ENCODE measurements around the gene ALG5.

ALG5 gene, protein sequence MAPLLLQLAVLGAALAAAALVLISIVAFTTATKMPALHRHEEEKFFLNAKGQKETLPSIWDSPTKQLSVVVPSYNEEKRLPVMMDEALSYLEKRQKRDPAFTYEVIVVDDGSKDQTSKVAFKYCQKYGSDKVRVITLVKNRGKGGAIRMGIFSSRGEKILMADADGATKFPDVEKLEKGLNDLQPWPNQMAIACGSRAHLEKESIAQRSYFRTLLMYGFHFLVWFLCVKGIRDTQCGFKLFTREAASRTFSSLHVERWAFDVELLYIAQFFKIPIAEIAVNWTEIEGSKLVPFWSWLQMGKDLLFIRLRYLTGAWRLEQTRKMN

DNA sequence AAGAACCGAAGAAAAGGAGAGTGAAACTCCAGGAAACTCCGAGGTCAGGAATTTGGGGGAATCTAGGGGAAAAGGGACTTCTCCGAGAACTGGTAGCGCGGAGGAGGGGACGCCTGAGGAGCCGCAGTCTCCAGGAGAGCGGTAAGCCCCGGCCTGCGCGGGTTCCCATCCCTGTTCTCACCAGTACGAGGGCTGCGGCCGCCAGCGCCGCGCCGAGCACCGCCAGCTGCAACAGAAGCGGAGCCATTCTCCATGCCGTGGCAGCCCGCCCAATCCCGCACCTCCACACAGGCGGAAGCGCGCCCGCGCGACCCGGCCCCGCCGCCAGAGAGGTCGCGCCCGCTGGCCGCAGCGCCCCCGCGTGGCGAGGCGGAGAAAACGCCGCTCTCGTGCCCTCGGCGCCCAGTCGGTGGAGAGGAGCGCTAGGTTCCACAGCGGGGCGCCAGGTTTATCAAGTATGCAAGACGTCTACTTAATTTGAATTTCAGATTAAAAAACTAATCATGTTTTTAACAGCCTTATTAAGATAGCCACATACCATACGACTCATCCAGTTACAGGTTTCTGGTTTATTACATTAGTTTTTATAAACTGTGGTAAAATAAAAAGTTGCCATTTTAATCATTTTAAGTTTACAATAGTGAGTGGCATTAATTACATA, at the start of gene ALG5:
Gene ALG5 (minus strand): TSS at position 287 of the 661 bp plus-strand sequence. CDS start 40 bp downstream, at position 247.
- Histone ChIP-seq H3K4me3 (peak within 1 kb of the TSS; percentile 85), H3K36me3 (peaks cover 29% of the 10 kb centered on the region), H3K4me1 (peaks cover 32% of the 10 kb centered on the region), H4K20me1 (peaks cover 29% of the 10 kb centered on the region; the same call in 1 of the 2 replicates), H3K9me3 (no peaks in the 10 kb centered on the region), H3K9ac (peak within 1 kb of the TSS; percentile 96), H3K27me3 (no peaks in the 10 kb centered on the region), H3K4me2 (peak within 1 kb of the TSS; percentile 86), H3K27ac (peak within 1 kb of the TSS; percentile 99)
- no peak for TF ChIP-seq Cebpa-rat (IDR thresholded peaks at IDR 0.05)

DNA sequence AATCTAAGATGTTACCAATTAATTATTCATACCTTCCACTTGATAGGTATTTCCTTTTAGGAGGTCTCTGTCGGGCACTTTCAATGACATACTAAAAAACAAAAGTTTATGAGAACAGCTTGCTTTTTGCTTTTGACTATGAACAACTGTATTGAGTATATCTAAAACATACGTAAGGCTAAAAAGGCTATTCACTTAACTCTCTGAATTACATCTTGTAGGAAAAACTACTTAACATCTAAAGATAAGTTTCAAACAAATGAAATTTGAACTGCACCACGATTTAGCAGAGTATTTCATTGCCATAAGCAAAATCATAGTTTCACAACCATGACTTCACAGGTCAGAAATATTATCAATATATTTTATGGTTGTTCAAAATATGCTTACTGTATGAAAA, 48.7 kb upstream of the ALG5 start:
- no peak overlapping the region for H3K4me2 ChIP-seq
- H3K27ac ChIP-seq, result no peak overlapping the region
- H3K9me3 ChIP-seq, result no peaks in the 10 kb centered on the region
- H3K4me3 ChIP-seq, result no peak overlapping the region
- no peaks in the 10 kb centered on the region for H3K27me3 ChIP-seq
- no peaks in the 10 kb centered on the region for H3K4me1 ChIP-seq
- H3K36me3 ChIP-seq, result peaks cover 36% of the 10 kb centered on the region
- no peak for TF ChIP-seq Cebpa-rat (IDR thresholded peaks at IDR 0.05)
- peaks cover 63% of the 10 kb centered on the region for H4K20me1 ChIP-seq
- H3K9ac ChIP-seq, result no peak overlapping the region

DNA sequence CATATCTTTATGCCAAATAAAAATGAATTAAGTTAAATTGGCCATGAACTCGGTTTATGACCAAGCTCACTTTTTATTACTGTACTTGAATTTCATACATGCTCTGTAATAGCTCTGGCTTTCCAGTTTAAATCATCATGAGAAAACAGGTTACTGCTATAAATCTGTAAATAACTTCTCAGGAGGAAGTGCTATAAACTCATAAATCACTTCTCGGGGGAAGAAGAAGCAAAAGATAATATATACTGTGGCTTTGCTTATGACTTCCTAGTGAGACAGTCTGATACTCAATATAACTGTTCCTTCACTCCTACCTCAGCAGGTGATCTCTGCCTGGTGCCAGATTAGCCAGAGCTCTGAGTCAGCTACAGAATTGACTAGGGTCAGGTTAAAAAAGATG, 47.9 kb upstream of the ALG5 start:
- H3K9ac ChIP-seq, result no peak overlapping the region
- H3K9me3 ChIP-seq, result no peaks in the 10 kb centered on the region
- H3K36me3 ChIP-seq, result peaks cover 42% of the 10 kb centered on the region
- no peak overlapping the region for H3K4me3 ChIP-seq
- H3K27ac ChIP-seq, result no peak overlapping the region
- H3K27me3 ChIP-seq, result no peaks in the 10 kb centered on the region
- no peak for TF ChIP-seq Cebpa-rat (IDR thresholded peaks at IDR 0.05)
- H3K4me2 ChIP-seq, result no peak overlapping the region
- H3K4me1 ChIP-seq, result no peaks in the 10 kb centered on the region
- H4K20me1 ChIP-seq, result peaks cover 55% of the 10 kb centered on the region

DNA sequence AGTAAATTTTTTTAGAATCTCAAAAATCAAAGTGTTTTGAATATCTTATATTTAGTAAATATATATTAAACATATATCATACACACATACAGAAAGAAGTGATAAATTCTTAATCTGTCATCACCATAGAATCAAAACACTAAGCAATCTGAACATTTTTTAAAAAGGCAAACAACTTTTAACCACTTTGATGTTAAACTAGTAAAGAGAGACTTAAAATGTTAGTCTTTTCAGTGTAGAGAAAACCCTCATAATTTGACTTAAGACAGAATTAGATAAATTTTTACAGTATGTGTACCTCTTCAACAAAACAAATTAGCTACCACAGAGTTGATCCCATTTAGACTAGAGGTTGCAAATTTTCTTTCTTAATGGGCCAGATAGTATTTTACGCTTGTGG, 46.9 kb upstream of the ALG5 start:
- Histone ChIP-seq H3K27me3 (no peaks in the 10 kb centered on the region), H3K4me1 (no peaks in the 10 kb centered on the region), H3K4me3 (no peak overlapping the region), H3K9me3 (no peaks in the 10 kb centered on the region), H3K9ac (no peak overlapping the region), H4K20me1 (peaks cover 45% of the 10 kb centered on the region), H3K27ac (no peak overlapping the region), H3K36me3 (peaks cover 51% of the 10 kb centered on the region), H3K4me2 (no peak overlapping the region)
- no peak for TF ChIP-seq Cebpa-rat (IDR thresholded peaks at IDR 0.05)

DNA sequence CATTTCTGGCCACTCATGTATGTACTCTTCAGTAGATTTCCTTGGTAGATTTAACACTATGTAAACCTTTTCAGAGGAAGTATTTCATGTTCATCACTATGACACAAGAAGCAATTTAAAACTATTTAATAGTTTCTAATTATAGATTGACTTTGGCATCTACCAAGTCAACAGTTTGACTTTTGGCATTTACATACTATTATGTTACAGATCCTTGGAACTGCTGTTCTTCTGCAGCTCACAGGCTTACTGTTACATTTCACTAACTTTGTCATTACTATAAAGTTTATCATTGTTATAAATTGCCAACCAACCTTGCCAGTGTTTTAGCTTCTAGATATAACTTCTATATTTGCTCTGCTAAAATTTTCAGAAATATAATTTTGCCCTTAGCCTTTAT, 41.6 kb upstream of the ALG5 start:
- Histone ChIP-seq H4K20me1 (no peaks in the 10 kb centered on the region), H3K4me3 (no peak overlapping the region), H3K9ac (no peak overlapping the region), H3K36me3 (peaks cover 92% of the 10 kb centered on the region), H3K27me3 (no peaks in the 10 kb centered on the region), H3K27ac (no peak overlapping the region), H3K4me1 (no peaks in the 10 kb centered on the region), H3K9me3 (peaks cover 15% of the 10 kb centered on the region), H3K4me2 (no peak overlapping the region)
- no peak for TF ChIP-seq Cebpa-rat (IDR thresholded peaks at IDR 0.05)

DNA sequence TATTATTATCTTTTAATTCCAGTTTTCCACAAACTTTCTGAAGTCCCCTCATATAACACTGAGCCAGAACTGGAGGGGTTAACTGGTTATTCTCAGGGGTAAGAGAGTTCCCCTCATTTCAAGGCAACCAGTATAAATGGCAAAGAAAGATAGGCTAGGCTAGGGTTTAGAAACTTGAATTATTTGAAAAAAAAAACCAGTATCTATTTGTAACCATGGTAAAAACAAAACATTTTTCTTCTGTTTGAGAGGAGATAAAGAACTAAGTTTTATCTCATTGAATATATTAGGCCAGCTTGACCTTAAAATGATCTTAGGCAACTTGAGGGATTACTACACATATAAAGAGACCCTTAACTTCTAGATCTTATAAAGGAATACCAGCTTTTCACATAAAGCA, 40.8 kb upstream of the ALG5 start:
- Histone ChIP-seq H3K9ac (no peak overlapping the region), H3K4me1 (no peaks in the 10 kb centered on the region), H3K9me3 (peaks cover 23% of the 10 kb centered on the region), H3K4me3 (no peak overlapping the region), H3K27me3 (no peaks in the 10 kb centered on the region), H3K36me3 (peaks cover 96% of the 10 kb centered on the region), H4K20me1 (no peaks in the 10 kb centered on the region), H3K4me2 (no peak overlapping the region), H3K27ac (no peak overlapping the region)
- TF ChIP-seq Cebpa-rat (IDR thresholded peaks at IDR 0.05), result no peak

DNA sequence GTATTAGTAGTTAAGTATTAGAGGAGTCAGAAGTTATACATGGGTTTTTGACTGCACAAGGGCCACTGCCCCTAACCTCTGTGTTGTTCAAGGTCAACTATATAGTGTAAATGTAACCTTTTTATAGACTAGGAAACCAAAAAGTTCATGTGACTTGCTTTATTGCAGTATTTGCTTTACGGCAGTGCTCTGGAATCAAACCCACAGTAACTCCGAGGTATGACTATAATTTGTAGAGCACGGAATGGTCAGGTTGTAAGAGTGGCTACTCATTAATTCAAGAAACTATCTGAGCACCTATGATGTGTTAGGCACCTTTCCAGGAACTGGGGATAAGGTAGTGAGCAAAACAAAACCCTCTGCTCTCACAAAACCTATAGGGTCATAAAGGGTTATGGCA, 38.1 kb upstream of the ALG5 start:
- H3K36me3 ChIP-seq, result peaks cover 98% of the 10 kb centered on the region
- H3K27ac ChIP-seq, result no peak overlapping the region
- no peak for TF ChIP-seq Cebpa-rat (IDR thresholded peaks at IDR 0.05)

DNA sequence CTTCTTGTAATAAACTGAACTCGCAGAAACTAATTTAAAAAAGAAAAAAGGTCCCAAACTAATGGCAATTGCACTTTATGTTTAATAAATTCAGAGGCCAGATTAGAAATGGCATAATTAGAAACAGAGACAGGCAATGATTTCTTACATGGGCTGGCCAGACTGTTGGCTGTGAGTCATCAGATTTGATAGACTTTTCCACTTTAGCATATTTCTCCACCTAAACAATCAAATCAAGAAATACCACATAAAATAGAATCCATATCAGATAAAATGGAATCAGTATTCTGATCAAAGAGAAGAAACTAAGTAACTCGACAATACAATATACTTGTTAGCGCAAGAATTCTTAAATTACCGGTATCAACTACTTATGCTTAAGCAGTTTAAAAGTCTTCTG, 30.5 kb upstream of the ALG5 start:
- no peak for TF ChIP-seq Cebpa-rat (IDR thresholded peaks at IDR 0.05)
- Histone ChIP-seq H3K27me3 (no peaks in the 10 kb centered on the region), H4K20me1 (no peaks in the 10 kb centered on the region), H3K27ac (no peak overlapping the region), H3K4me2 (no peak overlapping the region), H3K9ac (no peak overlapping the region), H3K4me3 (no peak overlapping the region), H3K36me3 (peaks cover 69% of the 10 kb centered on the region), H3K4me1 (no peaks in the 10 kb centered on the region), H3K9me3 (peaks cover 1% of the 10 kb centered on the region)

More for the DNA sequence above, 38.1 kb upstream of the ALG5 start:
- no peak overlapping the region for H3K4me2 ChIP-seq
- H3K27me3 ChIP-seq, result no peaks in the 10 kb centered on the region
- no peak overlapping the region for H3K9ac ChIP-seq
- no peak overlapping the region for H3K4me3 ChIP-seq
- peaks cover 27% of the 10 kb centered on the region for H3K9me3 ChIP-seq
- no peaks in the 10 kb centered on the region for H3K4me1 ChIP-seq
- no peaks in the 10 kb centered on the region for H4K20me1 ChIP-seq

DNA sequence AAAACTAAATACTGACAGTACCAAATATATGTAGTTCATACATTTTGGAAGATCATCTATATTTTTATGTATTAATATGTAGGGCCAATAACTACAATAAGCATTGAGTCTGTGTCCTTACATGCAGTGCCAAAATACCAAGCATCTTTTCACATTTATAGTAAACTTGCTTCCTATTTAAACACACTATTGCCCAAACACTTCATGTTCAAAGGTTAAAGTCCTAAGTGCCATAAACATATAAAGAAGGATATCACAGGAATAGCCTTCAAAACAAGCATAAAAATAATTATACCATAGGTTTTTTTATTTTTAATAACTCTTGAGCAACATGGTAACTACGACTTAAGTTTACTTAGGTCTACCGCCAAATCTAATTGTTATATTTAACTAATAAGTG, 28.5 kb upstream of the ALG5 start:
- Histone ChIP-seq H3K9me3 (no peaks in the 10 kb centered on the region), H3K4me3 (no peak overlapping the region), H3K4me2 (no peak overlapping the region), H3K4me1 (no peaks in the 10 kb centered on the region), H3K36me3 (peaks cover 70% of the 10 kb centered on the region), H3K27ac (no peak overlapping the region), H3K27me3 (no peaks in the 10 kb centered on the region), H4K20me1 (no peaks in the 10 kb centered on the region), H3K9ac (no peak overlapping the region)
- no peak for TF ChIP-seq Cebpa-rat (IDR thresholded peaks at IDR 0.05)

DNA sequence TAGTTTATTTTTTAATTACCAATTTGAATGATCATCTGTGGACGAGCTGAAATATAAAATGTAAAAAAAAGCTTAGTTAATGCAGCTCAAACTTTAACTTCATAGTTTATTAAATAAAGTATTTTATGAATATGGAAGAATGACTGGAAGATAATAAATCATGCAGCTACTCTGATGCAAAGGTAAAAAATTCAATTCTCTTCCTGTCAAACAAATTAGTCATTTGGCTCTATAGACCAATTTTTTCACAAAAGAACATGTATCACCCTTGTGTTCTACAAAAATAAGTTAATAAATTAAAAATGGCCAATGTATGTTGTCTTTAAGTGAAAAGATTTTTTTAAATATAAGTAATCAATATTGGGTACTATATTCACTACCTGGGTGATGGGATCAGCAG, 27.6 kb upstream of the ALG5 start:
- H3K4me2 ChIP-seq, result no peak overlapping the region
- peaks cover 68% of the 10 kb centered on the region for H3K36me3 ChIP-seq

More for the DNA sequence above, 27.6 kb upstream of the ALG5 start:
- Histone ChIP-seq H3K4me1 (no peaks in the 10 kb centered on the region), H3K9me3 (no peaks in the 10 kb centered on the region), H3K4me3 (no peak overlapping the region), H3K27me3 (no peaks in the 10 kb centered on the region), H3K9ac (no peak overlapping the region), H3K27ac (no peak overlapping the region), H4K20me1 (no peaks in the 10 kb centered on the region)
- no peak for TF ChIP-seq Cebpa-rat (IDR thresholded peaks at IDR 0.05)
